HG03354 (cell line): ENCODE results near the gene INO80E.

Experiments
- ATAC-seq: cut with Tn5 transposase; IDR thresholded peaks from one replicate; pipeline ENCODE4 v1.9.1; 2021; ENCODE audit warnings: mild to moderate bottlenecking; ENCODE audit not compliant: unreplicated experiment, poor library complexity, severe bottlenecking

INO80E gene

GRCh38 chr16:29974291-29975133 is 21.5 kb upstream of the INO80E start:
- no peak for ATAC-seq

DNA sequence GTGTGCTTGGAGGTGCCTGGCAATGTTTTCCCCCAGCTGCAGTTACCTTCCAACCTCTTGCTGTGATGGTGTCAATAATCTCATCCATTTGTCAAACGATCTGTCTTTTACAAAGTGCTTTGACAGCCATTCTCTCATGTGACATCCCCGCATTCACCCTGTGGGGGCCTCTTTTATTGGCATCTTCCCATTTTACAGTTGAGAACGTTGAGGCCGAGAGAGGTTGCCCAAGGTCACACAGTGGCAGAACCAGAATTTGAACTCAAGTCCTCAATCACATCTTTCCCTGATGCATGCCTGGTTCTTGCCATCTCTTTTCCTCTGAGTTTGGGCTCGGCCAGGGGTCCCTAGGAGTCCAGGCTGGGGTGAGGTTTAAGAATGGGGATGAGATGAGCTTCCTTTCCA is 20.9 kb upstream of the INO80E start:
- ATAC-seq, result no peak

DNA sequence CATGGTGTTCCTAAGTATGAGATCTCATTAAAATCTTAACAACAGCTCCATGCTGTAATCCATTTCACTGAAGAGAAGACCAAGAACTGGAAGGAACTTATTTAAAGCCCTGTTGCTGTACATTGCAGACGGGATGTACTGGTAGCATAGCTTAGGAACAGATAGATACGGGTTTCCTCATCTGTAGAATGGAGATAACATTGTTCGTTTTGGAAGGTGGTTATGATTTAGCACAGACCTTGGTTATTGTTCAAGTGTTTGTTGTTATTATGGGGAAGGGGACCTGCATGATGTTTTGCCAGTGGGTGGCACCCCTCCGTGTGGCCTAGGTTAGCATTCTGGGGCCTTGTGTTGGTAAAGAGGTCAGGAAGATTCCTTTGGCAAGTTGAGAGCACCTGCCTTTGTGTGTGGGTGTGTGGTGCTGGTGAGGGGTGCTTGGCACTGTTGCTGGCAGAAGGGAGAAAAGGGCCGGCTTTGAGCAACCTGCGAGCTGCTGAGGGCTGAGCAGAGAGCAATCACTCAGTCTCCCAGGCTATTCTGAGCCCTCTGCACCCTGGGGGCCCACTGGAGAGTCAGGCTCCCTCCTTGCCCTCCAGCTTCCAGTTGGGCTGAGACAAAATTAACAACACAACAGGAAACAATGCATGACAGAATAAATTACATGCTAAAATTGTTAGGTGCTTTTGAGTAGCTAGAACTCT is 20.1 kb upstream of the INO80E start:
- ATAC-seq, result no peak

- no peak for ATAC-seq
Measured at GRCh38 chr16:29977063-29977825, 18.8 kb upstream of the INO80E start.

DNA sequence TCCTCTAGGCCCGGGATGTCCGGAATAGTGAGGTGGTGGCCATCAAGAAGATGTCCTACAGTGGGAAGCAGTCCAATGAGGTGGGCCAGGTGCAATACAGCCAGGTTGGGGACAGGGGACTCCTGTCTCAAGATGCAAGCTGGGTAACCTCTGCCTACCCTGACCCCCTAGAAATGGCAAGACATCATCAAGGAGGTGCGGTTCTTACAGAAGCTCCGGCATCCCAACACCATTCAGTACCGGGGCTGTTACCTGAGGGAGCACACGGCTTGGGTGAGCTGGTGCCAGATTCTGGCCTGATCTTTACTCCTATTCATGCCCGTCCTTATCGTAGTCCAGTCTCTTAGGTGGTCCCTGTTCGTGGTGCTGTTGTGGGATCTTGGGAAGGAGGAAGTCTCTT is 18.0 kb upstream of the INO80E start:
- no peak for ATAC-seq

DNA sequence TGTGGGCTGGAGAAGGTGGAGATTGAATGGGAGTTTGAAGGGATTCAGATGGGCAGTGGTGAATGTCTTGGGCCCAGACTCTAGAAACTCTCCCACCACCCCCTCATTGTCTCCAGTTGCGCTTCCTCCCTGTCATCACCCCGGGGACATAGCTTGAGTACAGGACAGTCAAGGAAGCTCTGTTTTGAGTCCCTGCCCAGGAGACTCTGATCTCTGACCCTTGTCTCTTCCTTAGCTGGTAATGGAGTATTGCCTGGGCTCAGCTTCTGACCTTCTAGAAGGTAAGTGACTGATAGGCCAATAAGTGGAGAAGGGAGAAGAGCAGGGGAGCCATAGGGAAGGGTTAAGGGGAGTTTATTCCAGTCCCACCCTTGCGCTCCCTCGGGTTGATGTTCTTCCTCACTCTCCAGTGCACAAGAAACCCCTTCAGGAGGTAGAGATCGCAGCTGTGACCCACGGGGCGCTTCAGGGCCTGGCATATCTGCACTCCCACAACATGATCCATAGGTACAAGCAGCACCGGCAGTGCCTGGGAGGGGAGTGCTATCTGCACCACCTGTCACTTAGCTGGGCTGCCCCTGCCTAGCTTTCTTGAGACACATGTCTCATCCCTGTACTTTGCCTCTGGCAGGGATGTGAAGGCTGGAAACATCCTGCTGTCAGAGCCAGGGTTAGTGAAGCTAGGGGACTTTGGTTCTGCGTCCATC is 17.3 kb upstream of the INO80E start:
- ATAC-seq, result no peak

- no peak for ATAC-seq
Measured at GRCh38 chr16:29982560-29983419, 13.3 kb upstream of the INO80E start.

GRCh38 chr16:29983420-29984136 is 12.5 kb upstream of the INO80E start:
- ATAC-seq, result no peak

DNA sequence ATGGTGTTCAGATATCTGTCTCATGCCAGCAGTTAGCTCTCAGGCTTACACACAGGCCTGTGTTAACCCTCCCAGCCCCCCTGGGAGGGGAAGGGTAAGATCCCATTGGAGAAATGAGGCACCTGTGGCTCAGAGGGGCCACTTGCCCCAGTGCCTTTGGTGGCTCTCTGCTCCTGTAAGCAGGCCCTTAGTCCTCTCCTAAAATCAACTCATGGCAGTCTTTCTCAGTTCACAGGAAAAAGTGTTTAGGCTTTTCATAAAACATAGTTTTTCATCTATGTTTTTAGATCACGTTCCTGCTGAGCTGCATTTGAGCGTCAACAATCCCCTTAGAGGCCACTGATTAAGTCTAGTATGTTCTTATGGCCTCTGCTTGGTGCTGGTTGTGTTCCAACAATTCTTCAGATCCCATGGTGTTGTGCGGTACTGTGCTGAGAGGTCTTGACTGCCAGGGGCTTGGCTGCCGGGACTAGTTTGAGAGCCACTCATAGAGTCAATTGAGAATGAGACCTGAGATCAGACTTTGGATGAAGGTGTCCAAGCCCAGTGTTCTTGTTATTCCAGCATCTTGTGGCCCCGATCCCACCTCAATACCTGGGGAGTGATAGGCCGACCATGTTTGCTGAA is 11.8 kb upstream of the INO80E start:
- no peak for ATAC-seq

- no peak for ATAC-seq
Measured at GRCh38 chr16:29984764-29985147, 11.3 kb upstream of the INO80E start.

DNA sequence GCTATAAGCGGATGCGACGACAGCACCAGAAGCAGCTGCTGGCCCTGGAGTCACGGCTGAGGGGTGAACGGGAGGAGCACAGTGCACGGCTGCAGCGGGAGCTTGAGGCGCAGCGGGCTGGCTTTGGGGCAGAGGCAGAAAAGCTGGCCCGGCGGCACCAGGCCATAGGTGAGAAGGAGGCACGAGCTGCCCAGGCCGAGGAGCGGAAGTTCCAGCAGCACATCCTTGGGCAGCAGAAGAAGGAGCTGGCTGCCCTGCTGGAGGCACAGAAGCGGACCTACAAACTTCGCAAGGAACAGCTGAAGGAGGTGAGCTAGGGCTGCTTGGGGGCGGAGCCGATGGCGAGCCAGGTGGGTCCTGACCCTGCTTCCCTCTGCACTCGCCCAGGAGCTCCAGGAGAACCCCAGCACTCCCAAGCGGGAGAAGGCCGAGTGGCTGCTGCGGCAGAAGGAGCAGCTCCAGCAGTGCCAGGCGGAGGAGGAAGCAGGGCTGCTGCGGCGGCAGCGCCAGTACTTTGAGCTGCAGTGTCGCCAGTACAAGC is 10.7 kb upstream of the INO80E start:
- ATAC-seq, result no peak

DNA sequence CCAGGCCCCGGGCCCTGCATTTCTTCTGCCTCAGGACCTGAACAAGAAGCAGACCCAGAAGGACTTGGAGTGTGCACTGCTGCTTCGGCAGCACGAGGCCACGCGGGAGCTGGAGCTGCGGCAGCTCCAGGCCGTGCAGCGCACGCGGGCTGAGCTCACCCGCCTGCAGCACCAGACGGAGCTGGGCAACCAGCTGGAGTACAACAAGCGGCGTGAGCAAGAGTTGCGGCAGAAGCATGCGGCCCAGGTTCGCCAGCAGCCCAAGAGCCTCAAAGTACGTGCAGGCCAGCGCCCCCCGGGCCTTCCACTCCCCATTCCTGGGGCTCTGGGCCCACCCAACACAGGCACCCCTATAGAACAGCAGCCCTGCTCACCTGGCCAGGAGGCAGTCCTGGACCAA is 9.8 kb upstream of the INO80E start:
- no peak for ATAC-seq

- ATAC-seq, result no peak
Measured at GRCh38 chr16:29986931-29987330, 9.1 kb upstream of the INO80E start.

DNA sequence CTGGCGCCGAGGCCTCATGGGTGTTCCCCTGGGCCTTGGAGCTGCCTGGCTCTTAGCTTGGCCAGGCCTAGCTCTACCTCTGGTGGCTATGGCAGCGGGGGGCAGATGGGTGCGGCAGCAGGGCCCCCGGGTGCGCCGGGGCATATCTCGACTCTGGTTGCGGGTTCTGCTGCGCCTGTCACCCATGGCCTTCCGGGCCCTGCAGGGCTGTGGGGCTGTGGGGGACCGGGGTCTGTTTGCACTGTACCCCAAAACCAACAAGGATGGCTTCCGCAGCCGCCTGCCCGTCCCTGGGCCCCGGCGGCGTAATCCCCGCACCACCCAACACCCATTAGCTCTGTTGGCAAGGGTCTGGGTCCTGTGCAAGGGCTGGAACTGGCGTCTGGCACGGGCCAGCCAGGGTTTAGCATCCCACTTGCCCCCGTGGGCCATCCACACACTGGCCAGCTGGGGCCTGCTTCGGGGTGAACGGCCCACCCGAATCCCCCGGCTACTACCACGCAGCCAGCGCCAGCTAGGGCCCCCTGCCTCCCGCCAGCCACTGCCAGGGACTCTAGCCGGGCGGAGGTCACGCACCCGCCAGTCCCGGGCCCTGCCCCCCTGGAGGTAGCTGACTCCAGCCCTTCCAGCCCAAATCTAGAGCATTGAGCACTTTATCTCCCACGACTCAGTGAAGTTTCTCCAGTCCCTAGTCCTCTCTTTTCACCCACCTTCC is 8.5 kb upstream of the INO80E start:
- no peak for ATAC-seq

GRCh38 chr16:29988346-29989075 is 7.5 kb upstream of the INO80E start:
- ATAC-seq, result no peak

GRCh38 chr16:29989111-29989858 is 6.8 kb upstream of the INO80E start:
- ATAC-seq, result no peak
